ENCODE measurements around the gene OXNAD1. TPM values are rescaled to one million over a fixed set of nuclear protein-coding genes. Genes with fewer than 3 reads are reported as not detected.

The OXNAD1 gene
- total and polyA plus RNA-seq, 2 of the 13 experiments (the other 11 are each of a cell fraction or from before 2014, with no cell fraction given), result 9.9 to 18.8 TPM

GRCh38 chr3:16329036-16329825 lies 64.2 kb downstream of the OXNAD1 start (continued):
- TF ChIP-seq ZNF609 (CRISPR knock-in tag; IDR thresholded peaks at IDR 0.05; ENCODE audit: borderline replicate concordance) (no peak), ZNF34 (CRISPR knock-in tag; IDR thresholded peaks at IDR 0.05; ENCODE audit: borderline replicate concordance) (no peak), ZBTB21 (CRISPR knock-in tag; IDR thresholded peaks at IDR 0.05) (no peak), YY1 (IDR thresholded peaks at IDR 0.05; ENCODE audit: insufficient read depth, insufficient replicate concordance, low read depth, low read length) (no peak), PCBP2 (optimal IDR thresholded peaks at IDR 0.05; ENCODE audit: low read depth, low read length, poor library complexity, severe bottlenecking) (no peak), GRHL1 (CRISPR knock-in tag; conservative IDR thresholded peaks at IDR 0.05) (no peak), ZNF557 (CRISPR knock-in tag; IDR thresholded peaks at IDR 0.05) (no peak), ZNF687 (CRISPR knock-in tag; IDR thresholded peaks at IDR 0.05) (peak; percentile 31; the same call in 1 of the 2 replicates), ZNF496 (CRISPR knock-in tag; IDR thresholded peaks at IDR 0.05; ENCODE audit: insufficient replicate concordance) (no peak), MYNN (CRISPR knock-in tag; IDR thresholded peaks at IDR 0.05; ENCODE audit: low read depth) (no peak), ONECUT2 (CRISPR knock-in tag; IDR thresholded peaks at IDR 0.05) (no peak), MAFG (CRISPR knock-in tag; IDR thresholded peaks at IDR 0.05) (no peak)

Measured in HepG2 (cell line).